ENCODE measurements around the gene NGRN.
"Not testable (repeated sequence)": the region's sequence is repeated elsewhere in the genome, so short reads cannot be mapped to it uniquely, and the experiment has no call there.

Gene NGRN

GRCh38 chr15:90234096-90234988 is 31.1 kb upstream of the NGRN start, which contains the start of gene GDPGP1:
GDPGP1 (plus strand) TSS chr15:90234209; CDS start chr15:90240909, 6,700 bp downstream.
- peak in 3 of 4 experiments; percentile 91 to 99 (median 98) for DNase-seq

GRCh38 chr15:90239371-90239770 is 26.1 kb upstream of the NGRN start:
- no peak for DNase-seq

- DNase-seq = no peak
Measured at GRCh38 chr15:90240856-90241255, 24.6 kb upstream of the NGRN start.

DNA sequence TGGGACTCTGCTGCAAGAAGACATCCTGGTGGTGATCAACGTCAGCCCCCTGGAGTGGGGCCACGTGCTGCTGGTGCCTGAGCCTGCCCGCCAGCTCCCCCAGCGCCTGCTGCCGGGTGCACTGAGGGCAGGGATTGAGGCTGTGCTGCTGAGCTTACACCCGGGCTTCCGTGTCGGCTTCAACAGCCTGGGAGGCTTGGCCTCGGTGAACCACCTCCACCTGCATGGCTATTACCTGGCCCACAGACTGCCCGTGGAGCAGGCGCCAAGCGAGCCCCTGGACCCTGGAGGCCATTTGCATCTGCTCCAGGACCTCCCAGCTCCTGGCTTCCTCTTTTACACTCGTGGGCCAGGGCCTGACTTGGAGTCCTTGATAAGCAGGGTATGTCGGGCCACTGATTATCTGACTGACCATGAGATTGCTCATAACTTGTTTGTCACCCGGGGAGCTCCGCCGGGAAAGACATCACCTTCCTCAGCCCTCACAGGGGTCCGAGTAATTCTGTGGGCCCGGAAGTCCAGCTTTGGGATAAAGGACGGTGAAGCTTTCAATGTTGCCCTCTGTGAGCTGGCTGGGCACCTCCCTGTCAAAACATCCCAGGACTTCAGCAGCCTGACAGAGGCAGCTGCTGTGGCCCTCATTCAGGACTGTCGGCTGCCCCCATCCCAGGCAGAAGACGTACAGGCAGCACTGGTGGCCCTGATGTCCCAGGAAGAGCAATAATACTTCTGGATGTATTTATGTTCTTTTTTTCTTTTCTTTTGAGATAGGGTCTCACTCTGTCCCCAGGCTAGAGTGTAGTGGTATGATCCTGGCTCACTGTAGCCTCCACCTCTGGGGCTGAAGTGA is 23.9 kb upstream of the NGRN start:
- no peak for DNase-seq

- no peak for DNase-seq
Measured at GRCh38 chr15:90243943-90244639, 21.4 kb upstream of the NGRN start.

- no peak for DNase-seq
Measured at GRCh38 chr15:90248789-90249202, 16.7 kb upstream of the NGRN start.

DNA sequence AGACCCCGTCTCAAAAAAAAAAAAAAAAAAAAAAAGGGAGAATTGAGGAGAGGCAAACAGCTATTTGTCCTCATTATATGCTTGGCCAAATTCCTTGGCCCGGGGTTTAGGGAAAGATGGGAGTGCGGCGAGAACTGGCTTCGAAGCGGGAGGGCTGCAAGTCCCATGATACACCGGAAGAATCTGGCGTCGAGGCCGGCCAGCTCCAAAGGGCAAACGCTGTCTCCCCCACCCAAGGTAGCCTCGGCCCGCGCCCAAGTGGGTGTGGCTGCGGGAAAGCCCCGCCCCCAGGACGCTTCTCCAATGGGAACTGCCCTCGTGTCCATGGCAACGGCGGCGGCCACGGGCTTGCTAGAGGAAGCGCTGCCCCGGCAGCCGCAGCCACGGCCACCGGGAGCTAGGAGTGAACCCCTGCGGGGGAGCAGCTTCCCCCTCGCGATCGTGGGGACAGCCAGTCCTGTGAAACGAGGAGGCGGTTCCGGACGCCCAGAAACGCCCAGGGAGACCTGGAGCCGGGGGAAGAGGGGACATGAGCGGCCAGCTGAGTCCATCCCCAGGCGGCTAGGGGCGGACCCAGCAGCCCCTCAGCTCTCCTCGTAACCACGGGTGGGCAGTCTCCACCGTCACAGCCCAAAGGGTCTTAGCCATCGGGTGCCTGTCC is 16.1 kb upstream of the NGRN start, which contains the start of gene TTLL13:
TTLL13 (plus strand) TSS at position 354 of the 661 bp plus-strand sequence. CDS start 1,075 bp downstream, outside the sequence.
- DNase-seq = peak; percentile 10 to 58 (median 31)

DNA sequence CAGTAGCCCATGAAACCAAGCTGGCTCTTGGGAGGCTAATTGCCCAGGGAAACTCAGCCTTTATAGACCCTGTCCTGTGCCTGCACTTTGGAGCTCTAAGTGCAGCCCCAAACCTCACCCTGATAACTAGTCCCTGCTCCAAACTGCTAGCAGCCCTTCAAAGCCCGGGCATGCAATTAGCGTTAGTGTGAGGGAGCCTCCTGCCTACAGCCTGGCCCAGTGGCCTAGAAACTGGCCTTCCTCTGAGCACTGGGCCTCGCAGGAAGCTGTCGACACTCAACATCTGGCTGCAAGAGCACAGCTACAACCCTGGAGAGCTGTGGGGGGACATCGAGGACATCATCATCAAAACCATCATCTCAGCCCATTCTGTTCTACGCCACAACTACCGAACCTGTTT is 7.7 kb upstream of the NGRN start:
- no peak for DNase-seq

- no peak for DNase-seq
Measured at GRCh38 chr15:90259524-90259923, 5.9 kb upstream of the NGRN start.

DNA sequence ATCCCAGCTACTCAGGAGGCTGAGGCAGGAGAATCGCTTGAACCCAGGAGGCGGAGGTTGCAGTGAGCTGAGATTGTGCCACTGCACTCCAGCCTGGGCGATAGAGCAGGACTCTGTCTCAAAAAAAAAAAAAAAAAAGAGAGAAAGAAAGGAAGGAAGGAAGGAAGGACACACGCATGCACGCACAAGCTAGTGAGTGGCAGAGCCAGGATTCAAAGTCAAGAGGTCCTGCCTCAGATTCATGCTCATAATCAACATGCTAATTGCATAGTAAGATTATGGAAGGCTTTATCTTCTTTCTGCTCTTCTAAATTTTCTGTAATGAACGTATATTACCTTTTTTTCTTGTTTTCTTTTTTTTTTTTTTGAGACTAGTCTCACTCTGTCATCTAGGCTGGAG is 4.7 kb upstream of the NGRN start:
- not testable (repeated sequence) for DNase-seq

DNA sequence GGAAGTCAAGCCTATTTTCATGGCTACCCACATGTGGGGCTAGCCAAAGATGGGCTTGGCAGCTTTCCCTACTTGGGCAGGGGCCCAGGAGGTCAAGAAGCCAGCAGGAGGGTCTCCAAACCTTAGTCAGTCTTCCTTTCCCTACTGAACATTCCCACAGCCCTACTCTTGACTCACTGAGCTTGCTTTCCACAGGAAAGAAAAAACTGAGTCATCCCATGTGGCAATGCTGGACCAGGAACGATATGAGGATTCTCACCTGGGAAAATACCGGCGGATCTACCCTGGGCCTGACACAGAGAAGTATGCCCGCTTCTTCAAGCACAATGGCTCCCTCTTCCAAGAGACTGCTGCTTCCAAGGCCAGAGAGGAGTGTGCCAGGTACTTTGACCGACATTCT is 3.7 kb upstream of the NGRN start:
- DNase-seq = no peak

DNA sequence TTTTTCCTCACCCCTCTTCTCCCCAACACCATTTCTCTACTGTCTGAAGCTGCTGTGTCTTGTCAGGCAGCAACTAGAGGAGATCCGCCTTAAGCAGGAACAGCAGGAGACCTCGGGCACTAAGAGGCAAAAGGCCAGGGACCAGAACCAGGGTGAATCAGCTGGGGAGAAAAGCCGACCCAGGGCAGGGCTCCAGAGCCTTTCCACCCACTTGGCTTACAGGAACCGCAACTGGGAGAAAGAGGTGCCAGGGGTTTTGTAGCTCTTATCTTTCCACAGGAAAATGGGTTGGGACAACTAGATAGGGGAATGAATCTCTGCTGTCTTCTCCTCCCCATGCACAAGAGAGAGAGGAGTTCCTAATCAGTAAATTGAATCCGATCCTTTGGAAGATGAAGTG is 3.0 kb upstream of the NGRN start:
- no peak for DNase-seq

GRCh38 chr15:90264671-90265070 is 801 bp upstream of the NGRN start:
- no peak for DNase-seq

- peak in 3 of 4 experiments; percentile 11 to 44 (median 40) for DNase-seq
Measured at GRCh38 chr15:90266061-90266431, 574 bp downstream of the NGRN start.

GRCh38 chr15:90266485-90266884 is 1.0 kb downstream of the NGRN start:
- DNase-seq = no peak

- DNase-seq = no peak
Measured at GRCh38 chr15:90268415-90268814, 2.9 kb downstream of the NGRN start.

DNA sequence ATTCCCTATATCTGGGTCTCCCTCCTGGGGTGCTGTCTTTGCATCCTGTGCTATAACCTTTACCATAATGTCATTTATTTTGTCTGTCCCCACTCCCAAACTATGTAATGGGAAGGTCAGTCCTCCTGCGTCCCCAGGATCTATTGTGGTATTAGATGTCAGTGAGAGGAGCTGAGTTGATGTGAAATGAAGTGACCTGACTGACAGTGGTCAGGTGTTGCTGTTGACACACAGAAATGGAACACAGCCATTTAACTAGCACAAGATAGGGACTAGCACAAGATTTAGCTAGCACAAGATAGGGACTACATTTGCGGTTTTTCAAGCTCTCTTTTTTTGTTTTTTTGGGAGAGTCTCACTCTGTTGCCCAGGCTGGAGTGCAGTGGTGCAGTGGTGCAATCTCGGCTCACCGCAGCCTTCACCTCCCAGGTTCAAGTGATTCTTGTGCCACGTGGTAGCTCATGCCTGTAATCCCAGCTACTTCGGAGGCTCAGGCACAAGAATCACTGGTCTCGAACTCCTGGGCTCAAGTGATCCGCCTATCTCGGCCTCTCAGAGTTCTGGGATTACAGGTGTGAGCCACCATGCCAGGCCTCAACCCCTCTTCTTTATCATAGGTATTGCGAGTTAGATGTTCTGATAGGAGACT is 5.2 kb downstream of the NGRN start:
- DNase-seq = no peak

DNA sequence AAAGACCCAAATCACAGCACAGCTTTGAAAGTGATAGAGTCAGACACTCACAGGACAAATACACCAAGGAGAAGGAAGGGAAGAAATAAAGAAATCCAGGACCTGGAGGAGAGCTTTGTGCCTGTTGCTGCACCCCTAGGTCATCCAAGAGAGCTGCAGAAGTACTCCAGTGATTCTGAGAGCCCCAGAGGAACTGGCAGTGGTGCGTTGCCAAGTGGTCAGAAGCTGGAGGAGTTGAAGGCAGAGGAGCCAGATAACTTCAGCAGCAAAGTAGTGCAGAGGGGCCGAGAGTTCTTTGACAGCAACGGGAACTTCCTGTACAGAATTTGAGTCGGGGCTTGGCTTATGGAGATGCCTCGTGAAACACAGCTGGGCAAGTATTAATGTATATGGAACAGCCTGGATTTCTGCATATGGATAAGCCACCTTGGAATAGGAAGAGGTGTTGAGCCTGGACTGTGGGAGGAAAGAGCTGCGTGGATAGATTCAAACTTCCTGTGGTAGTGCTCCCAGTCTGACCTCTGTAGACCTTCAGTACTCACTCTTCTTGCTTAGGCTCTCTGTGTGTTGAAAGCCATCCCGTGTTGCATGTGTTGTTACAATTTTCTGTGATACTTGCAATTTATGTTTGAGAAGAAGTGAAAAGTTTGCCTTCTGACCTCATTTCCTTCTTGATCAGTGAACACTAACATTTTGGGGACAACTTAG is 6.1 kb downstream of the NGRN start:
- DNase-seq = no peak

DNA sequence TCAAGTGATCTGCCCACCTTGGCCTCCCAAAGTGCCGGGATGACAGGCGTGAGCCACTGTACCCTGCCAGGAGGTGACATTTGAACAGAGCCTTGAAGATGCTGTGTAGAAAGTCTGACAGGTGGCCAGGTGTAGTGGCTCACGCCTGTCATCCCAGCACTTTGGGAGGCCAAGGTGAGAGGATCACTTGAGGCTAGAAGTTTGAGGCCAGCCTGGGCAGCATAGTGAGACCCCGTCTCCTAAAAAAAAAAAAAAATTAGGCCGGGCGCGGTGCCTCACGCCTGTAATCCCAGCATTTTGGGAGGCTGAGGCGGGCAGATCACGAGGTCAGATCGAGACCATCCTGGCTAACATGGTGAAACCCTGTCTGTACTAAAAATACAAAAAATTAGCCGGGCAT is 13.0 kb downstream of the NGRN start:
- DNase-seq = not testable (repeated sequence)

- not testable (repeated sequence) for DNase-seq
Measured at GRCh38 chr15:90280743-90281142, 15.3 kb downstream of the NGRN start.

- DNase-seq = not testable (repeated sequence)
Measured at GRCh38 chr15:90281637-90282036, 16.2 kb downstream of the NGRN start.
